Measurements from ENCODE around the gene ADAMTSL1.

The ADAMTSL1 gene

GRCh38 chr9:18909140-18910018 lies 435.4 kb downstream of the ADAMTSL1 start:
- DNase-seq: no peak
- no peaks in the 10 kb centered on the region for H3K27me3 ChIP-seq (ENCODE audit: insufficient read depth, low read depth, severe bottlenecking)
- no peaks in the 10 kb centered on the region for H3K9me3 ChIP-seq (ENCODE audit: severe bottlenecking)
- H3K27ac ChIP-seq: no peak overlapping the region
- H3K36me3 ChIP-seq: no peaks in the 10 kb centered on the region
- no peak overlapping the region for H3K4me3 ChIP-seq (ENCODE audit: low read depth, low read length)
- TF ChIP-seq CTCF (IDR thresholded peaks at IDR 0.05; ENCODE audit: low read depth, low read length): no peak

GRCh38 chr9:18910435-18910834 lies 436.5 kb downstream of the ADAMTSL1 start:
- TF ChIP-seq CTCF (IDR thresholded peaks at IDR 0.05; ENCODE audit: low read depth, low read length): no peak
- Histone ChIP-seq H3K27me3 (ENCODE audit: insufficient read depth, low read depth, severe bottlenecking) (no peaks in the 10 kb centered on the region), H3K9me3 (ENCODE audit: severe bottlenecking) (no peaks in the 10 kb centered on the region), H3K27ac (no peak overlapping the region), H3K36me3 (no peaks in the 10 kb centered on the region), H3K4me3 (ENCODE audit: low read depth, low read length) (no peak overlapping the region)
- no peak for DNase-seq

GRCh38 chr9:18910916-18911315 lies 437.0 kb downstream of the ADAMTSL1 start:
- no peaks in the 10 kb centered on the region for H3K9me3 ChIP-seq (ENCODE audit: severe bottlenecking)
- no peak overlapping the region for H3K27ac ChIP-seq
- no peak for DNase-seq
- H3K36me3 ChIP-seq: no peaks in the 10 kb centered on the region
- H3K27me3 ChIP-seq (ENCODE audit: insufficient read depth, low read depth, severe bottlenecking): no peaks in the 10 kb centered on the region
- TF ChIP-seq CTCF (IDR thresholded peaks at IDR 0.05; ENCODE audit: low read depth, low read length): no peak
- H3K4me3 ChIP-seq (ENCODE audit: low read depth, low read length): no peak overlapping the region

GRCh38 chr9:18911714-18912342 lies 437.9 kb downstream of the ADAMTSL1 start:
- no peak overlapping the region for H3K4me3 ChIP-seq (ENCODE audit: low read depth, low read length)
- H3K27me3 ChIP-seq (ENCODE audit: insufficient read depth, low read depth, severe bottlenecking): no peaks in the 10 kb centered on the region
- H3K36me3 ChIP-seq: no peaks in the 10 kb centered on the region
- no peak for TF ChIP-seq CTCF (IDR thresholded peaks at IDR 0.05; ENCODE audit: low read depth, low read length)
- H3K27ac ChIP-seq: no peak overlapping the region
- no peak for DNase-seq
- H3K9me3 ChIP-seq (ENCODE audit: severe bottlenecking): no peaks in the 10 kb centered on the region

GRCh38 chr9:18920141-18921084 lies 446.5 kb downstream of the ADAMTSL1 start:
- TF ChIP-seq CTCF (IDR thresholded peaks at IDR 0.05; ENCODE audit: low read depth, low read length): no peak
- no peak overlapping the region for H3K4me3 ChIP-seq (ENCODE audit: low read depth, low read length)
- no peak for DNase-seq
- no peak overlapping the region for H3K27ac ChIP-seq
- no peaks in the 10 kb centered on the region for H3K27me3 ChIP-seq (ENCODE audit: insufficient read depth, low read depth, severe bottlenecking)
- no peaks in the 10 kb centered on the region for H3K36me3 ChIP-seq
- H3K9me3 ChIP-seq (ENCODE audit: severe bottlenecking): no peaks in the 10 kb centered on the region
